GM19023 (cell line): ENCODE data around the gene NHSL2.
"Not testable (repeated sequence)": the region's sequence is repeated elsewhere in the genome, so short reads cannot be mapped to it uniquely, and the experiment has no call there.

ENCODE experiments used
- ATAC-seq: cut with Tn5 transposase; IDR thresholded peaks from one replicate; pipeline ENCODE4 v1.9.1; 2021; ENCODE audit warnings: mild to moderate bottlenecking, moderate library complexity; ENCODE audit not compliant: unreplicated experiment

The NHSL2 gene

DNA sequence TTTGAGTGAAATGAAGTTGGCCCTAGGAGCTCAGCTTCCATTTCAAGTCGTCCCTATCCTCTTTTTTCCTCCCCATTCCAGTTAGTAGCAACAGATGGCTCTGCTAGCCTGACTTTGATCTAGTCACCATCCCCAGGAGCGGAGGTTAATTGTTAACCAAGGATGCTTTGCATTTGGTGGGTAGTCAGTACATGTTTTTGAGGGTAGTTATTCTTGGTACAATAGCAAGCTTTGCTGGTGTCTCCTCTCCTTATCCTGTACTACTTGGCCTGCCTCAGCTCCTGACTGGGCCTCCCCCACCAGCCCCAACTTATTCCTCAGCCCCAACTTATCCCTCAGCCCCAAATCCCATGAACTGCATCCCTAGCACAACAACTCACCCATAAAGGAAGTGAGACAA, 235.9 kb downstream of the NHSL2 start:
- ATAC-seq, result no peak

DNA sequence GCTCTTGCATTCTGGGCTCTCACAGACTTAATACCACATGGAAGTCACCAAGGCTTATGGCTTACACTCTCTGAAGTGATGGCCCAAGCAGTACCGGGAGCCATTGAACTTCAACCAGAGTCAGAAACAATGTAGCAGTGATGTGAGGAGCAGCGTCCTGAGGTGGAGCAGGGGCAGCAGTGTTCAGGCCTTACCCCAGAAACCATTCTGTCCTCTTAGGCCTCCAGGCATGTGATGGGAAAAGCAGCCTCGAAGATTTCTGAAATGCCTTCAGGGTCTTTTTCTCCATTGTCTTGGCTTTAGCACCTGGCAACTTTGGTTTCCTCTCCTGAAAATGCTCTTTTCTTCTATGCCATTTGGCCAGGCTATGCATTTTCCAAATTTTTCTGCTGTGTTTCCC, 248.1 kb downstream of the NHSL2 start:
- no peak for ATAC-seq

DNA sequence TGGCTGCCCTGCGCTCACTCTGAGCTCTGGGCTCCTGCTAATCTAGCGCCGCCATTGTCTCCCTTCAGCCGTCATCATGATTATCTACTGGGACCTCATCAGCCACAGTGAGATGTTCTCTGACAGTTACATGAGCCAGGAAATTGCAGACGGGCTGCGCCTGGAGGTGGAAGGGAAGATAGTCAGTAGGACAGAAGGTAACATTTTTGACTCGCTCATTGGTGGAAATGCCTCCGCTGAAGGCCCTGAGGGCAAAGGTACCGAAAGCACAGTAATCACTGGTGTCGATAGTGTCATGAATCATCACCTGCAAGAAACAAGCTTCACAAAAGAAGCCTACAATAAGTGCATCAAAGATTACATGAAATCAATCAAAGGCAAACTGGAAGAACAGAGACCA, 249.1 kb downstream of the NHSL2 start:
- ATAC-seq, result no peak

DNA sequence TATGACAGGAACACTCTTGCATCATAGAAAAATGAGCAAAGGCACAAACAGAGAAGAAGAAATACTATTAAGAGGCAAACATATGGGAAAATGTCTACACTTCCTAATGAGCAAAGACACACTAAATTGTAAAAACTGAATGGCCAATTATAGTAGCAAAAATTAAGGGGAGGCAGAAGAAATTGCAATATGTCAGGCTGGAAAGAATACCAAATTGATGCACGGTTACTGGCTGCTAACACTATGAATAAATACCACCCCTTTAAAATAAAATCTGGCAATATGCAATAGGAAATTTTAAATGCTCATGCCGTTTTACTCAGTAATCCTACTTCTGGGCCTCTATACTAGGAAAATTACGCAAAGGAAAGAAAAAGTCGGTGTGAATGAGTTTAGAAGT, 254.9 kb downstream of the NHSL2 start:
- ATAC-seq, result no peak

DNA sequence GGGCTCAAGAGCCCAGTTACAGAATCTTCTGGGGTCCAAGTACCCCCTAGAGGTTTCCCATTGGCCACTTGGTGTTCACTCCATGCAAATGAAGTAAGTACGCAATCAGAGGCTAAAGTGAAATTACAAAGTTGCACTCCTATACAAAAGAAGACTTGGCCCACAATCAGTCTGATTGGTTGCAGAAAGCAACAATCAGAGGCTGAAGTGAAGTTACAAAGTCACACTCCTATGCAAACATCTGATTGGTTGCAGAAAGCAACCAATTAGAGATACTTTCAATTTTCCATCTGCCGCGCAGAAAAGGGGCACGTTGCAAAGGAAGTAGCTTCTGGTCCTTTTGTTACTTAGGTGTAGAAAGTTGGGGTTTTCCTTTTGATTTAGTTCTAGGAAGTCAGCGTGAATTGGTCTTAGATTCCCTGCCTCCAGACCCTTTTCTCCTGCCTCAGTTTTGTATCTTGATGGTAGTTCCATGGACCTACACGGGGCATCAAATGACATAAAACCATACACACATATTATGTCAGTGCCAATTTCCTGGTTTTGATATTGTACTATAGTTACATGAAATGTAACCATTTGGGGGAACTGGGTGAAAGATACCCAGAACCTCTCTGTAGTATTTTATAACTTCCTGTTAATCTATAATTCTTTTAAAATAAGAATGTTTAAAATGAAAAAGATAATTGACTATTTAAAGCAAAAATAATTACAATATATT, 258.5 kb downstream of the NHSL2 start:
- ATAC-seq, result no peak

DNA sequence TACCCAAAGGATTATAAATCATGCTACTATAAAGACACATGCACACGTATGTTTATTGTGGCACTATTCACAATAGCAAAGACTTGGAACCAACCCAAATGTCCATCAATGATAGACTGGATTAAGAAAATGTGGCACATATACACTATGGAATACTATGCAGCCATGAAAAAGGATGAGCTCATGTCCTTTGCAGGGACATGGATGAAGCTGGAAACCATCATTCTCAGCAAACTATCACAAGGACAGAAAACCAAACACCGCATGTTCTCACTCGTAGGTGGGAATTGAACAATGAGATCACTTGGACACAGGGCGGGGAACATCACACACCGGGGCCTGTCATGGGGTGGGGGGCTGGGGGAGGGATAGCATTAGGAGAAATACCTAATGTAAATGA, 265.6 kb downstream of the NHSL2 start:
- not testable (repeated sequence) for ATAC-seq

DNA sequence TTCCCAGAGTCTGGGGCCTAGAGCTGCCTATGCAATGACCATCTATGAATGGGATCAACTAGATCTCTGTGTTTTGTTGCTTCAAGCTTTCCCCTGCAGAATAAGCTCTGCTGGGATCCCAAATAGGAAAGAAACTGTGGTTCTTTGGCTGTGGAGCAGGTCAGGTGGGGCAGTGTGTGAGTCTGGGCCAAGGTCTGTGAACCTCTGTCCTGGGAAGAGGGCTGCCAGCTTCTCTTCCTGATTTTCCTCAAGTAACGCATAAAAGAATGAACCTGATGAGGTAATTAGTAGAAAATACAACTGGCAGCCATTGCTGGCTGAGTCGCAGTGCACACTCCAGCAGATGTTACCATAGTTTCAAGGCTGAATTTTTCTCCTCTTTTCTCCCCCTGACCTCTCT, 266.3 kb downstream of the NHSL2 start:
- ATAC-seq, result no peak

DNA sequence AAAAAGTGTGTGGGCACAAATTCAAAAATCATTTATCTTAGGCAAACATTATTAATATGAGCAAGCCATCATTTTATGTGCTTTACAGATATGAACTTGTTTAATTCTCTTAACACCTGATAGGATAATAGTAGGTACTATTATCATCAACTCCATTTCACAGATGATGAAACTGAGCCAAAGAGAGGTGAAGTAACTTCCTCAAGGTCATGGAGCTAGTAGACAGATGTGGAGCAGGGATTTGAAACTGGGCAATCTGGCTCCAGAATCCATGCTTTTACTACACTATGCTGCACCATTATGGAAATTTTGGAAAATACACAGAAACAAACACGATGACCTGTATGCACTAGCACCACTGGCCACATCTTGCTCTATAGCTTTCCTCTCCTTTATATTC, 269.9 kb downstream of the NHSL2 start:
- ATAC-seq, result no peak

DNA sequence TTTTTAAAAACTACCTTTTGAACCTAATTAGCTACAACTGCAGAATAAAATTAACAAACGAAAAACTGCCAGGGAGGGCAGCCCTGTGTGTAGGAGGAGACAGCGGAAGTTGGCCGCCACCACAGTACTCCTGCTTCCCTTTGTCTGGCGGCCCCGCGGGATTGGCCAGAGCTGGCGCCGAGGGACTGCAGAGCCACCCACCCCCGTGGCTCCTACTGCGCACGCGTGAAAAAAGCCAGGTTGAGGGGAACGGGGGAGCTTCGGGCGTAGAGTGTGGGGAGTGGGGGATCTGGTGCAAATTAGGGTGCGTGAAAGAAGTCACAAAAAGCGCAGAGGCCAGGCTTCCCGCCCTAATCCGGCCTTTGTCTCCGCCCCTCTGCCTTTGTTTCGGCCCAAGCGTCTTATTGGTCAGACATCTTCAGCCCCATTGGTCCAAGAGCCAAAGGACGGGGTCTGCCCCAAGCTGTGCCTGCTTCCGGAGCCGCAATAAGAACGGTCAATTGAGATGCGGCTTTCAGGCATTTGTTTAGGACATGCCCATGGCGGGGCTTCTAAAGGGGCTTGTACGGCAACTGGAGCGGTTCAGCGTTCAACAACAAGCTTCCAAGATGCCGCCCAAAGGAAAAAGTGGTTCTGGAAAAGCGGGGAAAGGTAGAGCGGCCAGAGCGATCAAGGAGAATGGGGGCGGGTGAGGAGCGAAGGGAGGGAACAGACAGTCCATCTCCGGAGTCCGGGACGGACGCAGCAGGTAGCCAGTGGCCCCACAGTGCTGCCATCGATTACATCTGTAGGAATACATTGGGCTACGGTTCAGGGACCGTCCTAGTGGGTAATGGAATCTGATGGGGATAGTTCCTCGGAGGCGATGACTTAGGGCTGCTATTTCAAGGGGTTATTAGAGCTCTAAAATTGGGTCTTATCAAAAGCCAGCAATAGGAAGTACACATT, 270.8 kb downstream of the NHSL2 start, which contains the start of gene PIN4:
PIN4 (plus strand) TSS at position 580 of the 948 bp plus-strand sequence; CDS start at position 609, 29 bp downstream.
- peak; percentile 97 for ATAC-seq

DNA sequence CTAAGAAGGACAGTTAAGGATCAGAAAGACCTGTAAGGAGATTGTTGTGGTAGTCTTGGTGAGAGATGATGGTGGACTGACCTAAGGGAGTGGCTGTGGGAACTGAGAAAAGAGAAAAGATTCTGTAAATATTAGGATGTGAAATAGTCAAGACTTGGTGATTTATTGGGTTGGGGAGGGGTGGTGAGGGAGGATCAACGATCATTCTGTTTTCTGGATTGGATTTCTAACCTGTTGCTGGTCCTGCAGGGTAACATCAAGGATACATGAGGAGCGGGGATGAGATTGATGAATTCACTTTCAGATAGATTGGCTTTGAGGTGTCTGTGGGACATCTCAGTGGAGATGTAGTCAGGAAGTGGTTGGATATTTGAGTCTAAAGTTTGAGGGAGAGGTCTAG, 272.3 kb downstream of the NHSL2 start:
- ATAC-seq, result no peak

DNA sequence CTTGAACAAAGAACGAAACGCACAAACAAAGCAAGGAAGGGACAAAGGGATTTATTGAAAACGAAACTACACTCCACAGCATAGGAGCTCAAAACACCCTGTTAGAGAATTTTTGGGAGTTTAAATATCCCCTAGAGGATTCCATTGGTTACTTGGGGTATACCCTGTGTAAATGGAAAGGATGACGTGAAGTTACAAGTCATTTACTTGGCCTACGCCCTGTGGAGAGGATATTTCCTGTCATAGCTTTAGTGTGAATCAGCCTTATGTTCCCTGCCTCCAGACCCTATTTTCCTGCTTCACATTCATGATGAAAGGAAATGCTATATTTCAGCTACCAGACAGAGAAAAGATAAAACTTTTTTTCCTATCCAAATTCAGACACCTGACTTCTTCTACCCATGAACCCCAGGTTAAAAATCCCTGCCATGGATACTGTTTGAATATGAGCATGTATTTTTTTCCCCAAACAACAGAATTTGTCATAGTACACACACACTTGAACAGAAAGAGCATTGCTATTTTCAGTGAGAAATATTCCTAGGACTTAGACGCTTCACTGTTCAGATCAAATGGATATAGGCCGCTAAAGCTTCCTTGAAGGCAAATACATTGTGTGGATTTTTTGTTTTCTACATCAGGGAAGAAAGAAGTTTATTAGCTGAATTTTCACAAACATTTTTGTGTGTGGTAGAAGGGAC, 291.3 kb downstream of the NHSL2 start:
- no peak for ATAC-seq
